AG10803 (cell line): Measurements from ENCODE around the gene PIGH.
"Not testable (repeated sequence)": the region's sequence is repeated elsewhere in the genome, so short reads cannot be mapped to it uniquely, and the experiment has no call there.

Experiments used
- DNase-seq: peaks from one replicate; pipeline ENCODE4 v3.0.0; 2010; ENCODE audit warnings: low read depth
- H3K4me3 ChIP-seq: 2 replicates; pipeline ENCODE4 v1.5.1; 2011; ENCODE audit warnings: mild to moderate bottlenecking, low read length, control low read depth
- TF ChIP-seq, protein P1 (sequence below): conservative IDR thresholded peaks from 2 replicates; pipeline ENCODE4 v1.5.1; 2011; ENCODE audit warnings: mild to moderate bottlenecking, low read length, control low read depth, inconsistent platforms

Gene PIGH

DNA sequence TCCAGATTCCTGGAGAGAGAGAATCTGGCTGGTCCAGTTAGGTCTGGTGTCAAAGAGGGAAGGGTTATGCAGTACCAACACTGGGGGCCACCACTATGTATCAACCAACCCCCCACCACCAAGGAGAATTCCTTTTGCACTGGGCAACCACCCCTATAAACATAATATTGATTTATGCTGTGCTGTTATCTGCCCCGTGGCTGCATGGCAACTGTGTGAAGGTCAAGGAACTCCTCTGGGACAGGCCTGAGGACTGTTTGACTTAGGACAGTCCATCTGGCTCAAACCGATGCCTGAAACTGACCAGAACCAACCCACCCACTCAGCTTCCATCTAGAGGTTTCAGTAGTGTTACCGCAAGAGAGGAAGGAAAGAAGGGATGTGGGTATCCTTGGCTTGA is 46.5 kb downstream of the PIGH start:
- TF ChIP-seq, protein P1, sequence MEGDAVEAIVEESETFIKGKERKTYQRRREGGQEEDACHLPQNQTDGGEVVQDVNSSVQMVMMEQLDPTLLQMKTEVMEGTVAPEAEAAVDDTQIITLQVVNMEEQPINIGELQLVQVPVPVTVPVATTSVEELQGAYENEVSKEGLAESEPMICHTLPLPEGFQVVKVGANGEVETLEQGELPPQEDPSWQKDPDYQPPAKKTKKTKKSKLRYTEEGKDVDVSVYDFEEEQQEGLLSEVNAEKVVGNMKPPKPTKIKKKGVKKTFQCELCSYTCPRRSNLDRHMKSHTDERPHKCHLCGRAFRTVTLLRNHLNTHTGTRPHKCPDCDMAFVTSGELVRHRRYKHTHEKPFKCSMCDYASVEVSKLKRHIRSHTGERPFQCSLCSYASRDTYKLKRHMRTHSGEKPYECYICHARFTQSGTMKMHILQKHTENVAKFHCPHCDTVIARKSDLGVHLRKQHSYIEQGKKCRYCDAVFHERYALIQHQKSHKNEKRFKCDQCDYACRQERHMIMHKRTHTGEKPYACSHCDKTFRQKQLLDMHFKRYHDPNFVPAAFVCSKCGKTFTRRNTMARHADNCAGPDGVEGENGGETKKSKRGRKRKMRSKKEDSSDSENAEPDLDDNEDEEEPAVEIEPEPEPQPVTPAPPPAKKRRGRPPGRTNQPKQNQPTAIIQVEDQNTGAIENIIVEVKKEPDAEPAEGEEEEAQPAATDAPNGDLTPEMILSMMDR, result no peak
- DNase-seq, result no peak
- no peak overlapping the region for H3K4me3 ChIP-seq

DNA sequence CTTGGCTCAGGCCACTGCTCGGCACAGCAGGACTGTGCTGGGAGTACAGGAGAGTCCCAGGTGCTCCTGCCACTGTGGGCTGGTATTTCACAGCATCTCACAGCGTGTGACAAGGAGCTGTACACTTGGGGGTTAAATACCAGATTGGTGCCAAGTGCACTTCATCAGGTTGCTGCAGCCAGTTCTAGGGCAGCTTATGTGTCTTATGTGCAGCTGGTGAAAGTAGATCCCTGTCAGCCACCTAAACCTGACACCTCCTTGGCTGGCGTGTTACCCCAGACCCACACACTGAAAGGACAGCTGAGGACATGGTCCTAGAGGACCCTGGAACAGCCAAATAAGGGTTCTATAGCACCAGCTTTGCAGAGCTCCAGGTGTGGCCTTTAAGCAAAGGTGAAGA is 48.1 kb downstream of the PIGH start:
- H3K4me3 ChIP-seq, result no peak overlapping the region
- TF ChIP-seq, protein P1, result no peak
- no peak for DNase-seq

DNA sequence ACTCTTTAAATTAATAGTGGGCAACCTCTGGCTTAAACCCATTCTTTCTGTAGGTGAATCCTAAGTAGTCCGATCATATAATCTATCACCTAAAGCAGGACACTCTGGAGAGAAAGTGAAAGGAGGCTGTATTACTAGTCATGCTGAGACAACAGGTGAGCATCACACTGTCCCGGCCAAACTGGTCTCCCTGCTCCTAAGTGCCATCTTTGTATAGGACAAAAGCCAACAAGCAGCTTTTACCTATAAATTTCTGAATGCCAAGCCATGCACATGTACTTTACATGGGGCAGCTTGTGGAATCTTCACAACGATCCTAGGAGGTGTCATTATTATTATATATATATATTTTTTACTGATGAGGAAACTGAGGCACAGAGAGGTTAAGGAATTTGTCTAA is 48.9 kb downstream of the PIGH start:
- H3K4me3 ChIP-seq, result no peak overlapping the region
- TF ChIP-seq, protein P1, result no peak
- no peak for DNase-seq

DNA sequence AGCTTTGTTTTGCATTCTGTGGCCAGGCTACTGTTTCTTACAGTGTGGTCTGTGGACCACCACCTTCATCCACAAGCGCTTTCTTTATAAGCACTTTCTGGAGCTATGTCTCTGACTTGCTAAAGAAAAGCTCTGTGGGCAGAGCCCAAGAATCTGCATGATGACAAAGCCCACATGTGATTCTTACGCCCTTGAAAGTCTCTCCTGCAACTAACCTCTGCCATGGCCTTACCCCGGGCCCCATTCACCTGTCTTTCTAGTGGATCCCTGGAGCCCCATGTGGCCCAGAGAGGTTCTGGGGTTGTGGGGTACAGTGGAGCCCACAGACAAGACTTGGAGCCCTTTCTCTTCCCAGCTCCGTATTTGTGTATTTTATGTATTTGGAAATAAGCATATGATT is 50.3 kb downstream of the PIGH start:
- H3K4me3 ChIP-seq, result no peak overlapping the region
- TF ChIP-seq, protein P1, result no peak
- no peak for DNase-seq

DNA sequence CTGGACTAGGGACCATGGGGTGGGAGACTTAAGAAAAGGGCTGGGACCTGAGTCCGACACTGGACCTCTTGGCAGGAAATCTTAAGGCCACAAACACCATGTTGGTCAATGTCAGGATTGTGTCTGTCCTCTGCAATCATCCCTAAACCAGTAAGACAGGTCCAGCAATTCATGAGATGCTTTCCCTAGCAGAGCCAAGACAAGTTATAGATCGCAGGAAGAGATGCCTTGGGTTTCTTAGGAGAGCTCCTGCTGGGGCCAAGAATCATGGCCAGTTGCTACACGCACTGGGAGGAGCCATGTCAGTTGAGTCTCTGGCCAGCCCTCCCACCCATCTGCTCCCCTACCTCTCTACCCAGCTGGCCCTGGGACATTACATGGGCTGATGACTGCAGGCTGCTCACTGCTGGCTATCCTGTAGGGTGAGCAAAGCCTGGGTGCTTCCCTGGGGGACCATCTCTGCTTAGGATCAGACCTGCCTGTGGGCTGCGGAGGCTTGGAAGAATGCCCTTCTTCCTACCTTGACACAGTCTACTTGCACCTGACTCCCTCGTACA is 52.8 kb downstream of the PIGH start:
- TF ChIP-seq, protein P1, result no peak
- no peak for DNase-seq

DNA sequence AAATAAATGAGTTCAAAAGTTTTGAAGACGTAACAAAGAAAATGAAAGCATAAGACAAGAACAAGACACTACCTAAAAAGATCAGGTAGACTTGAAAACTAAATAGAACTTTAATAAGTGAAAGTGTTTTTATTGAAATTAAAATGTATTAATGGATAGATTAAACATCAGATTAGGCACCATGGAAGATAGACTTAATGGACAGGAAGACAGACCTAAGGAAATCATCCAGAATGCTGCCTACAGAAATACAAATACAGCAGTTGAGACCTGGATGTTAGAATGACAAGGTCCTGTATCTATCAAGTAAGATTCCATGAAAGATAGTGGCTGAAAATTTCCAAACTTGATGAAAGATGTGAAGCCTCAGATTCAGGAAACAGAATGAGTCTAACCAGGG is 55.5 kb downstream of the PIGH start:
- TF ChIP-seq, protein P1, result no peak
- DNase-seq, result no peak
- H3K4me3 ChIP-seq, result no peak overlapping the region

More for the DNA sequence above, 52.8 kb downstream of the PIGH start:
- H3K4me3 ChIP-seq, result no peak overlapping the region

DNA sequence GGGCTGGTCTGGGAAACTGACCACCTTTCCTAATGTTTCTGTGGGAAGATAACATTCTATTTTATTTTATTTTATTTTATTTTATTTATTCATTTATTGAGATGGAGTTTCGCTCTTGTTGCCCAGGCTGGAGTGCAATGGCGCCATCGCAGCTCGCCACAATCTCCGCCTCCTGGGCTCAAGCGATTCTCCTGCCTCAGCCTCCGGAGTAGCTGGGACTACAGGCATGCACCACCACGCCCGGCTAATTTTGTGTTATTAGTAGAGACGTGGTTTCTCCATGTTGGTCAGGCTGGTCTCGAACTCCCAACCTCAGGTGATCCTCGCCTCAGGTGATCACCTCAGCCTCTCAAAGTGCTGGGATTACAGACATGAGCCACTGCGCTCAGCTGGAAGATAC is 57.4 kb downstream of the PIGH start:
- H3K4me3 ChIP-seq, DNase-seq: not testable (repeated sequence)
